HFF-Myc (cell line): Measurements from ENCODE around the gene LRRK1.

ENCODE experiments used
- DNase-seq: peaks from one replicate; pipeline ENCODE4 v3.0.0-alpha.2; 2011; ENCODE audit warnings: low read depth; ENCODE audit errors: extremely low read depth
- H3K4me3 ChIP-seq: replicated peaks from 2 replicates; pipeline ENCODE4 v1.5.1; 2011; ENCODE audit warnings: low read depth, mild to moderate bottlenecking, control low read depth, low read length
- CTCF ChIP-seq: IDR thresholded peaks from 2 replicates; pipeline ENCODE4 v1.5.1; 2012; ENCODE audit warnings: mild to moderate bottlenecking, low read depth, low read length, control low read depth; ENCODE audit errors: missing control alignments

The LRRK1 gene

GRCh38 chr15:100985401-100985800 is 66.2 kb downstream of the LRRK1 start:
- DNase-seq = no peak
- H3K4me3 ChIP-seq = no peak overlapping the region
- no peak for TF ChIP-seq CTCF

- TF ChIP-seq CTCF = no peak
- no peak overlapping the region for H3K4me3 ChIP-seq
- no peak for DNase-seq
Measured at GRCh38 chr15:100986158-100986896, 67.2 kb downstream of the LRRK1 start.

GRCh38 chr15:100987143-100987542 is 68.0 kb downstream of the LRRK1 start:
- no peak for TF ChIP-seq CTCF
- H3K4me3 ChIP-seq = no peak overlapping the region
- no peak for DNase-seq

- no peak for TF ChIP-seq CTCF
- DNase-seq = no peak
- H3K4me3 ChIP-seq = no peak overlapping the region
Measured at GRCh38 chr15:100988297-100988696, 69.1 kb downstream of the LRRK1 start.

GRCh38 chr15:100988857-100989256 is 69.7 kb downstream of the LRRK1 start:
- no peak for DNase-seq
- TF ChIP-seq CTCF = no peak
- no peak overlapping the region for H3K4me3 ChIP-seq

- H3K4me3 ChIP-seq = no peak overlapping the region
- DNase-seq = no peak
- no peak for TF ChIP-seq CTCF
Measured at GRCh38 chr15:100994597-100995446, 75.7 kb downstream of the LRRK1 start.
